ENCODE results near the gene CACNA1A.

Gene CACNA1A

GRCh38 chr19:13160557-13160956 is 345.7 kb downstream of the CACNA1A start:
- no peak overlapping the region for H2AFZ ChIP-seq (ENCODE audit: low read length)
- H4K20me1 ChIP-seq (ENCODE audit: insufficient read depth, low read length), result no peaks in the 10 kb centered on the region
- no peaks in the 10 kb centered on the region for H3K79me2 ChIP-seq (ENCODE audit: insufficient read depth, low read length)
- no peaks in the 10 kb centered on the region; the same call in 1 of the 2 replicates for H3K27me3 ChIP-seq (ENCODE audit: insufficient read depth, low read length)
- no peaks in the 10 kb centered on the region for H3K36me3 ChIP-seq (ENCODE audit: insufficient read depth, low read length)
- no peak overlapping the region for H3K4me3 ChIP-seq (ENCODE audit: low read depth, low read length, poor library complexity, severe bottlenecking)
- no peaks in the 10 kb centered on the region for H3K9me2 ChIP-seq (ENCODE audit: low read depth, low read length)
- no peaks in the 10 kb centered on the region for H3K9me3 ChIP-seq (ENCODE audit: low read length)
- H3F3A ChIP-seq (ENCODE audit: insufficient read depth, low read length), result peaks cover 5% of the 10 kb centered on the region
- H3K27ac ChIP-seq (ENCODE audit: low read depth, low read length, poor library complexity, severe bottlenecking), result no peak overlapping the region
- no peak overlapping the region for H3K4me2 ChIP-seq (ENCODE audit: low read length)
- no peak overlapping the region for H3K9ac ChIP-seq (ENCODE audit: low read length)
- no peak for TF ChIP-seq EZH2 (IDR thresholded peaks at IDR 0.05; ENCODE audit: borderline replicate concordance, low read length)
- TF ChIP-seq CTCF (IDR thresholded peaks at IDR 0.05; ENCODE audit: low read length), result no peak
- peaks cover 38% of the 10 kb centered on the region for H3K4me1 ChIP-seq (ENCODE audit: insufficient read depth, low read length, severe bottlenecking)

DNA sequence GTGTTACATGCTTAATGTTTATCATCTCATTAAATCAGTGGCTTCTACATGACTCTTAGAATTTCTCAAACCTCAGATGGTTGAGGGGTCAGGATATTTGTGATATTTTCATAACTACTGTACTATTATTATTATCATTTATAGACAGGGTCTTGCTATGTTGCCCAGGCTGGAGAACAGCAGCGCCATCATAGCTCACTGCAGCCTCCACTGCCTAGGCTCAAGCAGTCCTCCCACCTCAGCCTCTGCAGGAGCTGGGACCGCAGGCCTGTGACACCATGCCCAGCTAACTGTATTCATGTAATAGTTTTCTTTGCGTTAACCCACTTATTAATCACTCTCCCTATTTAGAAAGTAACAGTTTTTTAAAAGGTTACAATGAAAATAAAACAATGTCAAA is 346.6 kb downstream of the CACNA1A start:
- no peaks in the 10 kb centered on the region for H3K79me2 ChIP-seq (ENCODE audit: insufficient read depth, low read length)
- H4K20me1 ChIP-seq (ENCODE audit: insufficient read depth, low read length), result no peaks in the 10 kb centered on the region
- H3K36me3 ChIP-seq (ENCODE audit: insufficient read depth, low read length), result no peaks in the 10 kb centered on the region
- no peaks in the 10 kb centered on the region; the same call in 1 of the 2 replicates for H3K27me3 ChIP-seq (ENCODE audit: insufficient read depth, low read length)
- no peak overlapping the region for H3K27ac ChIP-seq (ENCODE audit: low read depth, low read length, poor library complexity, severe bottlenecking)
- H3K4me1 ChIP-seq (ENCODE audit: insufficient read depth, low read length, severe bottlenecking), result peaks cover 46% of the 10 kb centered on the region
- no peak overlapping the region for H3K4me3 ChIP-seq (ENCODE audit: low read depth, low read length, poor library complexity, severe bottlenecking)
- H3K4me2 ChIP-seq (ENCODE audit: low read length), result no peak overlapping the region
- H3F3A ChIP-seq (ENCODE audit: insufficient read depth, low read length), result peaks cover 5% of the 10 kb centered on the region
- no peak overlapping the region for H2AFZ ChIP-seq (ENCODE audit: low read length)
- no peaks in the 10 kb centered on the region for H3K9me2 ChIP-seq (ENCODE audit: low read depth, low read length)
- TF ChIP-seq EZH2 (IDR thresholded peaks at IDR 0.05; ENCODE audit: borderline replicate concordance, low read length) (no peak), CTCF (IDR thresholded peaks at IDR 0.05; ENCODE audit: low read length) (no peak)
- no peak overlapping the region for H3K9ac ChIP-seq (ENCODE audit: low read length)
- no peaks in the 10 kb centered on the region for H3K9me3 ChIP-seq (ENCODE audit: low read length)
